Measurements from ENCODE around the gene CKLF. TPM values are rescaled to one million over a fixed set of nuclear protein-coding genes. Genes with fewer than 3 reads are reported as not detected.

Gene CKLF
- total RNA-seq, 4 donors from 2014 or later: 7.5 to 47.1 (median 22.2) TPM

GRCh38 chr16:66549284-66550131, 2.9 kb upstream of the CKLF start, which contains the start of gene TK2:
Gene TK2, minus strand, starts transcription at chr16:66550122. Its CDS starts 61 bp downstream, at chr16:66550061.
- Histone ChIP-seq H3K36me3 (no peaks in the 10 kb centered on the region), H3K27ac (peak within 1 kb of the TSS; percentile 77 to 96 (median 90)), H3K4me3 (peak within 1 kb of the TSS; percentile 50 to 76 (median 68)), H3K27me3 (no peaks in the 10 kb centered on the region), H3K4me1 (peaks cover 3 to 30% (median 11%) of the 10 kb centered on the region in 4 donors), H3K9me3 (no peaks in the 10 kb centered on the region)
- TF ChIP-seq POLR2A (IDR thresholded peaks at IDR 0.05) (peak; percentile 45 to 67), CTCF (IDR thresholded peaks at IDR 0.05) (peak in 4 of 6 experiments; percentile 15 to 32 (median 26))
- DNase-seq: peak; percentile 71 to 83 (median 81)

- Histone ChIP-seq H3K4me3 (peak overlapping the region in 1 of 4 donors; percentile 66), H3K4me1 (peaks cover 3 to 34% (median 11%) of the 10 kb centered on the region in 4 donors), H3K9me3 (no peaks in the 10 kb centered on the region), H3K36me3 (no peaks in the 10 kb centered on the region), H3K27ac (peak overlapping the region; percentile 79 to 96 (median 93)), H3K27me3 (no peaks in the 10 kb centered on the region)
- TF ChIP-seq POLR2A (IDR thresholded peaks at IDR 0.05): no peak
- peak; percentile 24 to 51 (median 33) for TF ChIP-seq CTCF (IDR thresholded peaks at IDR 0.05)
- peak in 2 of 3 donors; percentile 71 to 78 for DNase-seq
Measured at GRCh38 chr16:66551348-66551759, 1.0 kb upstream of the CKLF start.

- Histone ChIP-seq H3K36me3 (no peaks in the 10 kb centered on the region), H3K4me1 (peaks cover 3 to 34% (median 11%) of the 10 kb centered on the region in 4 donors), H3K4me3 (peak overlapping the region; percentile 63 to 83 (median 66)), H3K9me3 (no peaks in the 10 kb centered on the region), H3K27me3 (no peaks in the 10 kb centered on the region), H3K27ac (peak overlapping the region; percentile 79 to 96 (median 93))
- no peak for DNase-seq
- TF ChIP-seq CTCF (IDR thresholded peaks at IDR 0.05): no peak
Measured at GRCh38 chr16:66551788-66552285, 539 bp upstream of the CKLF start.

GRCh38 chr16:66553223-66553622, 847 bp downstream of the CKLF start:
- peak in 1 of 2 donors; percentile 11 for TF ChIP-seq POLR2A (IDR thresholded peaks at IDR 0.05)
- no peak for TF ChIP-seq CTCF (IDR thresholded peaks at IDR 0.05)
- H3K4me3 ChIP-seq: peak overlapping the region; percentile 63 to 83 (median 66)
- H3K27me3 ChIP-seq: no peaks in the 10 kb centered on the region
- peaks cover 0 to 2% (median 0%) of the 10 kb centered on the region in 3 donors for H3K36me3 ChIP-seq
- H3K9me3 ChIP-seq: no peaks in the 10 kb centered on the region
- H3K27ac ChIP-seq: peak overlapping the region; percentile 79 to 96 (median 93)
- no peak for DNase-seq
- peaks cover 3 to 34% (median 11%) of the 10 kb centered on the region in 4 donors for H3K4me1 ChIP-seq

GRCh38 chr16:66554021-66554420, 1.6 kb downstream of the CKLF start:
- H3K36me3 ChIP-seq: peaks cover 0 to 6% (median 0%) of the 10 kb centered on the region in 3 donors
- H3K4me1 ChIP-seq: peaks cover 3 to 29% (median 11%) of the 10 kb centered on the region in 4 donors
- H3K27me3 ChIP-seq: no peaks in the 10 kb centered on the region
- H3K27ac ChIP-seq: peak overlapping the region in 1 of 4 donors; percentile 9
- no peak for DNase-seq
- TF ChIP-seq POLR2A (IDR thresholded peaks at IDR 0.05) (no peak), CTCF (IDR thresholded peaks at IDR 0.05) (no peak)
- no peaks in the 10 kb centered on the region for H3K9me3 ChIP-seq
- peak overlapping the region in 2 of 4 donors; percentile 66 to 83 for H3K4me3 ChIP-seq
